Stromal cell of bone marrow (primary cell): ENCODE results near the gene RAMP1.
"Not testable (repeated sequence)": the region's sequence is repeated elsewhere in the genome, so short reads cannot be mapped to it uniquely, and the experiment has no call there.

Experiments used
- DNase-seq: peaks from one replicate; pipeline ENCODE4 v3.0.0-alpha.2; 2012; ENCODE audit warnings: low read depth

Gene RAMP1

DNA sequence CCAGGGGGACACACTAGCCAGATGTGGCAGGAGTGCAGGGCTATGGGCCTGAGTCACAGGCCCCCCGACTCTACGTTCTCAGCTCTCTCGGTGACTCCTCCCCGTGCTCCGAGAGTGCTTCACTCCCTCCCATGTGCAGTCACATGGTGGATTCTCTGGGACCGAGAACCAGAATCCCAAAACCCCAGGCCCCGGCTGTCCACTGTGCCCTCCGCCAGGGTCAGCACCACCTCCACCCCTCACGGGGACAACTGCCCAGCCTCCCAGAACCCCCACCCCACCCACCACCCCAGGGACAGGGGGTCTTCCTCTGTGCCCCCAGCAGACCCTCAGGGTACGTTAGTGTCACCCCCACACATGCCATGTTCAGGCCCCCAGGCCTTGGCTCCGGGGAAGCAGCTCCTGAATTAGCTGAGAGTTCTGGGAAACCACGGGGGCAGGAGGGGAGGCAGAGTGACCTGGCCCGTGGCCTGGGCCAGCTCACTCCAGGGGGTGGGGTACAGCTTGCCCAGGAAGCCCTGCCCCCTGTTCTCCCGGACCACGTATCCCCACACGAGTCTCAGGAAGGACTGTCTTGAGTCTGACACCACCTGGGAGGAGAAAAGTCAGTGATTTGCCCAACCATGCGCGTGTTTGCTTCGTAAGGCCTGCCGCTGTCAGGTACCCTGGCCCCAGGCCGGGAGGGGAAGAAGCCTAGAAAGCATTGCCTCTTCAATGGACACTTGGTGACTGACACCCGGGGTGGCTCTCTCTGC is 4.4 kb downstream of the RAMP1 start:
- DNase-seq = no peak

DNA sequence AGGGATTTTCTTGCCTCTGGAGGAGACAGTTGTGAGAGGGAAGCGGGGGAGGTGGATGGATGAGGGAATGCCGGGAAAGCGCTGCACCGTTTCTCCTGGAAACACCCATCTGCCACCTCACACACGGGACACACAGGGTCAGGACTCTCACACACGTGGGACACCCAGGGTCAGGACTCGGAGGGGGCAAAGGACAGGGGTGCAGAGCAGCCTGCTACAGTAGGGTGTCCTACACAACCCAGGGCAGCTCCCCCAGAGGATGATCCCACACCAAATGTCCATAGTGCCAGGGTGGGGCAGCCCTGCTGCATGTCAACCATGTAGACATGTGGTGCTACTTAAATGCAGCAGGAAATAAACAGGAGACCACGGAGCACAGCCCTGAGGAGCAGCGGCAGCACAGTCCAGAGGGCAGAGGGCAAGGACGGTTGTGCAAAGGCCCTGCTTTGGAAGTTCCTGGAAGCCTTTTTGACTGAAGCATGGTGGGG is 5.1 kb downstream of the RAMP1 start:
- DNase-seq = no peak

DNA sequence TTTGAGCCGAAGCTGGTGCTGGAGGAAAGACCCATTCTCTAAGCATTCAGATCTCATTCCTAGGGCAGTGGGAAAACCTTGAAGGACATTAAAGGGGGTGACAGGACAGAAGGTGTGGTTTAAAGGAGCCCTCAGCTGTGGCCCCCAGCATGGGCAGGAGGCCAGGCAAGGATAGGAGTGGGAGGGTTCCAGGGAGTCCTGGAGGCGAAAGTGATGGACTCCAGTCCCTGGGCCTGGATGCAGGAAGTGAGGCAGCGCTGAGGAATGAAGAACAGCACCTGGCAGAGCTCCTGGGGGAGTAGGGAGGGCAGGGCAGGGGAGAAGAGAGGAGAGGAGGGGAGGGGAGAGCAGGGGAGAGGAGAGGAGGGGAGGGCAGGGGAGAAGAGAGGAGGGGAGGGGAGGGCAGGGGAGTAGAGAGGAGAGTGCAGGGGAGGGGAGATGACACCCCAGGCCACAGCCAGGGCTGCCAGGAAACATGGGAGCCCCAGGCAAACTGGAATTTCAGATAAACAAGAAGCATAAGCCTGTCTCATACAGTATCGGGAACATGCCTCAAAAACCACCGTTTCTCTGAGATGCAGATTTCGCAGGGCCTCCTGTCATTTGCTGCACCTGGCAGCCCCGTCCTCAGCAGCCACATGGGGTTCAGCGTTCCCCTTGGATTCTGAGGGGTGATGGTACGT is 5.7 kb downstream of the RAMP1 start:
- DNase-seq = no peak

DNA sequence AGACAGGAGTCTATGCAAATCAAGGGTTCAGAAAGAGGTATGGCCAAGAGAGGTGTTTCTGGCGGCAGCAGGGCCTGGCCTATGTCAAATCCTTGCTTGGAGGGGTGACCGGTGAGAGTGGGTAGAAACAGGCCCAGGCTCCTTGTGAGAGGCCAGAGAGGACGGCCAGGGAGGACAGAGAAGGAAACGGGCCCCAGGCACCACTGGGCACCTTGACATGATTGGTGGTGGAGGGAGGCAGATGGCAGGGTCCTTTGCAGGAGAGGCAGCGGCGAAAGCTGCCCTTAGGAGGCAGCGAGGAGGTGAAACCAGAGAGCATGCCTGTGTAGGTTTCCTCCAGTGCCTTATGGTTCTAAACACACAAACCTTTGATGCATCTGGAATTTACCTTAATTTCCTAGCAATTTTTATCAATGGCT is 6.2 kb downstream of the RAMP1 start:
- no peak for DNase-seq

DNA sequence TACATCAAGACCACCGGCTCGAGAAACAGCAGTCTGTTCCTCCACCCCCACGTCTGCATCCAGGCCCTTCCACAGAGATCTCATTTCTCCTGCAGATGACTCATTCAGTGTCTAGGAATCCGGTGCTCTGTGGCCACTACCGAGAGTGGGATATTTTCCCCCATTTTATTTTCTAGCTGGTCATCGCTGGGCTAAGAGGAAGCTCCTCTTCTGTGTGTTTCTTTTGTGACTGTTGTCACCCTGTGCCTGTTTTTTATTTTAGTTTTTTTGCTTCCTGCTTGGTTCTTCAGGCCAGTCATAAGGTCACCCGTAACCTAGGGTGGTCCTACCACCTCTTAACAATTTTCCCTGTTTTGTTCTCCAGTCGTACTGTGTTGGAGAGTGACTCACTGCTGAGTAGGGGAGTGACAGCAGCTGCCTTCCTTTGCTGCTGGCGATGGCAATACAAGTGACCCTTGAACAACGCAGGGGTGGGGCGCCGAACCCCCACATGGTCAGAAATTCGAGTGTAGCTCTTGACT is 6.7 kb downstream of the RAMP1 start:
- DNase-seq = no peak

DNA sequence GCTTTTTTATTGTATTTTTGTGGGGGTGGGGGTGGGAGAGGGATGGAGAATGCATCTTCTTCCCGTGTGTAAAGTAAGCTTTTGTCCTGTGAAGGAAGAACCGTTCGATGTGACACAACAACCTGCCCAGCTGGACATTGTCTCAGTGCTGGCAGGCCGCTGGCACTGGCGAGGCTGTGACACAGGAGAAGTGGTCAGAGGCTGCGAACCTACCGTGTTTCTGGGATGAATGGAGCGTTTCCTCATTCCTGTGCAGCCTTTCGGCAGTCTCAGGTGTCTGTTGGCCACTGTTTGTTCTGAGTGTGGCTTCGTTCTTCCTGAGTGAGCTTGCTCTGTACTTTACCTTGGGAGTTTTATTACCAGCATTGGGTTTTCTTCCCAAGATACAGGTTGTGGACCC is 8.0 kb downstream of the RAMP1 start:
- no peak for DNase-seq

DNA sequence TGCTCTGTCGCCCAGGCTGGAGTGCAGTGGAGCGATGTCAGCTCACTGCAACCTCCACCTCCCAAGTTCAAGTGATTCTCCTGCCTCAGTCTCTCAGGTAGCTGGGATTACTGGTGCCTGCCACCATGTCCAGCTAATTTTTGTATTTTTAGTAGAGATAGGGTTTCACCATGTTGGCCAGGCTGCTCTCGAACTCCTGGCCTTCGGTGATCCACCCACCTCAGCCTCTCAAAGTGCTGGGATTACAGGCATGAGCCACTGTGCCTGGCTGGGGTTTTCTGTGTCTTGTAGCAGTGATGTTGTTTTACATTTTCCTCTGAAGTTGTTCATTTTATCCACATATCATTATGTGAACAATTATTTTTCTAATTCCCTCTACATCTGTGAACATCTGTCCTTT is 8.7 kb downstream of the RAMP1 start:
- DNase-seq = not testable (repeated sequence)

DNA sequence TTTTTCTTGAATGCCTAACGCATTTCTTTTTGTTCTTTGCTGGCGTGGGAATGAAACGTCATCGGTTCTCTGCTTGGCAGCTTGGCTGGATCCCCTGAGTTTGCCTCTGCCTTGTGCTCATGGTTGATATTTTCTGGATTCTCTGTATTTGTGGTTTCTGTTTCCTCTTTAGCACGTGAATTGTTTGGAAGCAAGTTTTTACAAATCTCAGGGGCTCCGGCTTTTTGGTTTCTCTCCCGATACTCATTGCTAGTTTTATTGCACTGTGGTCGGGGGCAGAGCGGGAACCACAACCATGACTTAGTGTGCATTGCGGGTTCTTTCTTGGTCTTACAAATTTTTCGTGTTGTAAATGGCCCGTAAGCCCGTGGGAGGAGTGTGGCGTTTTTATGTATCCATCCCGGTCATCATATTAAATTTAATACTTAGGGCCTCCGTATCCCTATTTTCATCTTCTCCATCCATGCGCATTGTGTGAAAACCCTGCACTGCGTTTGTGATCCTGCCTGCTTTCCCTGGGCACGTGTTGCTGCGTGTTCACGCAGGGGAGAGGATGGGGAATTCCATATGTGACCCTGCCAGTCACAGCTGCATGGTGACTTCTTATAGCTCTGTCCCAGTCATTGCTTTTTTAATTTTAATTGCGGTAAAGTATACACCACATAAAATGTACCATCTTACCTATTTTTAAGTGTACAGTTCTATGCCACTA is 9.4 kb downstream of the RAMP1 start:
- peak; percentile 54 for DNase-seq

DNA sequence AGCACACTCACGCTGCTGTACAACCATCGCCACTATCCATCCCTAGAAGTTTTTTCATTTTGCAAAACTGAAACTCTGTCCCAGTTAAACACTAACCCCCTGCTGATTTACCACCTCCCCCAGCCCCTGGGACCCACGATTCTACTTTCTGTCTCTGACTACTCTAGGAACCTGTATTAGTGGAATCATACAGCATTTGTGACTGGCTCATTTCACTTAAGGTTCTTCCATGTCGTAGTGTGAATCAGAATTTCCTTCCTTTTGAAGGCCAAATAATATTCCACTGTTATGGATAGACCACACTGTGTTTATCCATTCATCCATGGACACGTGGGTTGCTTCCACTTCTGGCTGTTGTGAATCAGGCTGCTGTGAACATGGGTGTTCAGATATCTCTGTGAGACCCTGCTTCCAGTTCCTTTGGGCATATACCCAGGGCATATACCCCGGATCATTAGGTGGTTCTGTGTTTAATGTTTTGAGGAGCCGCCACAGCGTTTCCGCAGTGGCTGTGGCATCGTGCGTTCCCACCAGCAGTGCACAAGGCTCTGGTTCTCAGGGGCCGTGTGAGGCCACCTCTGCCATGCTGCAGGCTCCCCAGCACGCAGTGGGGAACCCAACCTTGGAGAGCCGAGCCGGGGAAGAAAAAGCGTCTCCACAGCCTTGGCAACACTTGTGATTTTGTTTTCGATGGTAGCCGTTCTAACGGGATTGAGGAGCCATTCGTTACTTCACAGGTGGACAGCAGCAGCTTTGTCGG is 10.1 kb downstream of the RAMP1 start:
- no peak for DNase-seq

DNA sequence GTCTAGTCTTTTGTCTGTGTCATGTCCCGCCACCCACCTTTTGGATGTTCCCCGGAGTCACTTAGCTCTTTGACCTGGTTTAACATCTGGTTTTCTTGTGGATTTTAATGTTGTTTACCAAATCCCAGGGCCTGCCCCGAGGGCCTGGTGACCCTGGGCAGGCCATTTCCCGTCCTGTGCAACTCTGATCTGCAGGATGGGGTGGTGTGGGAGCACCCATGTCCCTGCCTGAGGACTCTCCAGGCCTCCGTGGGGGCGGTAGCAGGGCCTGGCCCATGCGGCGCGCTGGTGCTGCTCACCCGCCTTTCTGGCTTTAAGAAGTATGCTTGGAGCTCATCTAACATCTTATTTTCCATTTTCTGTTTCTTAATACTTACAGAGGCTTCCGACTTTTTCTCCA is 10.7 kb downstream of the RAMP1 start:
- DNase-seq = no peak

DNA sequence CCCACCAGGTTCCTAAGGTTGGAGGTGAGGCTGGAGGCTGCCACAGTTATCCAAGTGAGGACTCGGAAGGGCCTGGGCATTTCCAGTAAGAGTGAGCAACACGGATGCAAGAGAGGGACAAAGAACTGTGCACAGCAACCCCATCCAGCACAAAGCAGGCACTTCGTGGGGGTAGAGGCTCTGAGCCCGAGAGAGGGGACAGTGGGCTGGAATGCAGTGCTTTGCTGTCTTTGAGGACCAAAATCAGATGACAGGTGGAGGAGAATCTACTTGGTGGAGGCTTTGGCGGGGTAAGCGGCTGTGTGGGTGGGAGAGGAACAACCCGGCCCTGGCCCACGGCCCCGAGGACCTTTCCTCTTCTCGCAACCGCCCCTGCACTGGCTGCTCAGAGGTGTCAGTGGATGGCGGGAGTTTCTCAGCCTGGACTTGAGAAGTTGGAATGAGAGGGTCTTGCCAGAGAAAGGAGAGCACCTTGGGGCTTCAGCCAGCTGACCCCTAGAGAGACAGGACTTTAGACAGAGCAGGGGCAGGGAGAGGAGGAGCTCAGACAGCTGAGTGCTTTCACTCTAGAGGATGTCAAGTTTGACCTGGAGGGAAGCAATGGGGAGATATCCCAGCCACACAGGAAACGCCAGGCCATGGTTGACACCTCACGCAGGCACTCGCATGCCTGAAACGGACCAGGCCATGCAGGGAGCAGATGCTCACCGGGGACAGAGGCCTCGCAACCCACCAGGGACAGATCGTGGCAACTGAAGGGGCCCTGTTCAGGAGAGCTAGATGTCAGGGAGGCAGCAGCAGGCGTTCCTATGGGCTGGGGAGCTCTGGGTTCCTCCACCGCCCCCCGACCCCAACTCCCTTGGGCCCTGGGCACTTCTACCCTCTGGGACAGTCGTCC is 11.6 kb downstream of the RAMP1 start:
- no peak for DNase-seq

DNA sequence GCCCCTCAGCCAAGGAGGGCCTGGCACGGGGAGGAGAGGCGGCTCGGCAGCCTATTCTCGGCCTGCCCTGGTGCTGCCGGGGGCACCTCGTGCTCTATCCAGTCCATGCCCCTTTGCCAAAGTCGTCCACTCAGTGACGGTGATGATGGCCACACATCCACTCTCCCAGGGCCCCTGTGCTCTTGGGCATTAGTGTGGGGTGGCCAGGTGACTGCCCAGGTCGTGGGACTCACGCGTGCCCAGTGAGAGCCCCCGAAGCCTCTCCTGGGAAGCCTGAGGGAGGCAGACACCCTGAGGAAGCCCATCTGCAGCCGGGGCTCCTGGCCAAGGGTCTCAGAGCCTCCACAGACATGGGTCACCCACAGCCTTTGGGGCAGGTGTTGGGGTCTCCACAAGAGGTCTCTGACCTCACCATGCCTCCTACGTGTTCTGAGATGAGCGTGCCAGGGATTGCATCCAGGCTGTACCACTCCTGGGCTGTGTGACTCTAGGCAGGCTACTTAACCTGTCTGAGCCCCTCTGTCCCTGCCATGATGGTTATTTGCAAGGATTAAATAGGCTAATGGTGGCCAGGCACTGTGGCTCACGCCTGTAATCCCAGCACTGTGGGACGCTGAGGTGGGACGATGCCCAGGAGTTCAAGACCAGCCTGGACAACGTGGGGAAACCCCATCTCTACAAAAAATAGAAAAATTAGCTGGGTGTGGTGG is 12.9 kb downstream of the RAMP1 start:
- no peak for DNase-seq

DNA sequence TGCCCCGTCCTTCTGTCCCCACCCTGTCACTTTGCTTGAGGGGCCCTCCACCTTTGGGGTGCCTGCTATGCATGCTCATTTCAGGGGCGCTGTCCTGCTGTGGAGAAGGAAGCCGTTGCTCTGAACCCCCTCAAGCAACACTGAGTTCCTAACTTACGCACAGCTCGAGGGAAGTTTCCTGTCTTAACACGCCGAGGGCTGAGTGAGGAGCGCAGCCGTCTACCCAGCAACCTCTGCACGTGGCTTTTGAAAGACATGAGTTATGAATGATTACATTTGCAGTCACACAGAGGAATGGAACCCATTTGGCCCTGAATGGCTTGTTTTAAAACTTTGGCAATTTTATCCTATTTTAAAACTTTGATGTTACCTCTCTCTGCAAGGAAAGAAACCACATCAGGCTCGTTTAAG is 14.0 kb downstream of the RAMP1 start:
- no peak for DNase-seq

DNA sequence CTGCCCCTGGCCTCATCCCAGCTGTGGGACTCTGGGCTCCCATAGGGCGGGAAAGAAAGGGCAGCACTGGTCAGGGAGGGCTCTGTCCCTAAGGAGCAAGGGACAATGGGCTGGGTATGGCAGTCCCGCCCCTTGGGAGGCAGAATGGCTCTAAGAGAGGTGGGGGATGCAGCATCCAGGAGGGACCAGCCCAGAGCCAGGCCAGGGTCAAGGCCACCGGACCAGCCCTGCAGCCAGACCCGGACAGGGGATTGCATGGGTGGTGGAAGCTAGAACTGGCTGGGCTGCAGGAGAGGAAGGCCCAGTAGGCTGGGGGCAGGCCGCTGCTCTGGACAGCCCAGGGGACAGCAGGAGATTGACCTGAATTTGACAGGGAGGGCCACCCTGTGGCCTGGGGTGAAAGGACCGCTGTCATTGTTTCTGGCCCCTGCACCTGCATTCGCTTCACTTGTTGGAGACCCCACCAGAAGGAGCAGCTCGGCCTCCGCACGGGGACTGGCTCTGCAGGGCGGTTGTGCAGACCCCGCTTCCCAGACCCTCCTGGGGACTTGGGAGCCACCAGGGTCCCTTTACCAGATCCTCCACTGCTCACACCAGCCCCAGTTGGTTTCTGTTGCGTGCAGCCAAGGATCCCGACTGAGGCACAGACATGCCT is 14.6 kb downstream of the RAMP1 start:
- no peak for DNase-seq

DNA sequence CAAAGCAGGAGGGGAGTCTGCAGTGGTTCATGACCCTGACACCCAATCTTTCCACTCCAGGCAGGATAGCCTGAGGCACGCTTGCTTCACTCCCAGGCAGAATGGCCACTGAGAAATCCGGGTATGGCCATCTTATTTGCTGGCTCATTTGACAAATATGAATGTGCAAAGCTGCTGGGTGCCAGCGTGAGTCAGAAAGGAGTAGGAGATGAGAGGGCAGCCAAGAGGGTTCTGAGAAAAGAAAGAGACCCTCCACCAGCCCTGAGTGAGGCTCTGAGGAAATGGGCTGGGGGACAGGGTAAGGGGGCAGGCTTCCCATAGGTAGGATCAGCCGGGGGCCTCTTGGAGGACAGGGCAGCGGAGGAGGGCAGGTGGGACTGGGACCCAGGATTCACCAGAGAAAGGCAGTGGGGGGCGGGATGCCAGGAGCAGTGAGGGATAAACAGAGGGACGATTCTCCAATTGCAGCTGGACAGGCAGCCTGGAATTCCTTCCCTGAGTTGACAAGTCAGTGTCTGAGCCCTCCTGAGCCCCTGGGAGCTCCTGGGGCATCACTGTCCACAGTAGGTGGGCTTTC is 15.2 kb downstream of the RAMP1 start:
- DNase-seq = peak; percentile 56

DNA sequence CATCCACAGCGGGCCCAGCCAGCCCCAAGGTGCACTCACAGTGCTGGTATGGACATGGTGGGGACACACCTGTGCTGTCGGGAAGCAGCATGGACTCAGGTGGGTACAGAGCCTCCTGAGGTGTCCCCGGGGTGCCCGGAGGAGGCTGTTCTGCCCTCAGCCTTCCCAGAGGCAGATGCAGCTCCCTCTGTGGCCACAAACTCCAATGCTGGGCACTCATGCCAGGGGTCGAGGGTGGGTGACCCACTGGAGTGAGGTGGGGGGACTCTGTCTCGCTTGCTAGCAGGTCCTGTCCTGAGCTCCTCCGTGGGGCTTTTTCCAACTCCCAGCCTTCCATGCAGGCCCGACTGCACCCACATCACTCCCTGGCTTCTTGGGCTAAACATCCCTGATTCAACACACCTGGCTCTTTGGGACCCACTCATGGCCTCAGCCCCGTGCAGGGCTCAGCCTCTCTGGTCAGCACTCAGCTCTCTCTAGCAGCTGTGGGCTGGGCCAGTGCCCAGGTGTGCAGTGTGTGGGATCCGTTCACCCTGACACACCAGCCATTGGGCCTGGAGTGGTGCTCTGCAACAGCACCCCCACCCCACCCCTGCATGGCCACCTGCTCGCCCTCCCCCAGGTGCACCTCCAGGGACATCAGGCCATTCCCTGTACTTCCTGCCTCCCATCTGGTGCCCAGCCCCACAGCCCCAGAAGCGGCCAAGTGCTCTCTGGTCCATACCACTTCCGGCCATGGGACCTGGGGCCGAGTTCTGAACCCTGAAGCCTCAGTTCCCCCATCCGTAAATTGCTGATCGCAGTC is 16.0 kb downstream of the RAMP1 start:
- no peak for DNase-seq

DNA sequence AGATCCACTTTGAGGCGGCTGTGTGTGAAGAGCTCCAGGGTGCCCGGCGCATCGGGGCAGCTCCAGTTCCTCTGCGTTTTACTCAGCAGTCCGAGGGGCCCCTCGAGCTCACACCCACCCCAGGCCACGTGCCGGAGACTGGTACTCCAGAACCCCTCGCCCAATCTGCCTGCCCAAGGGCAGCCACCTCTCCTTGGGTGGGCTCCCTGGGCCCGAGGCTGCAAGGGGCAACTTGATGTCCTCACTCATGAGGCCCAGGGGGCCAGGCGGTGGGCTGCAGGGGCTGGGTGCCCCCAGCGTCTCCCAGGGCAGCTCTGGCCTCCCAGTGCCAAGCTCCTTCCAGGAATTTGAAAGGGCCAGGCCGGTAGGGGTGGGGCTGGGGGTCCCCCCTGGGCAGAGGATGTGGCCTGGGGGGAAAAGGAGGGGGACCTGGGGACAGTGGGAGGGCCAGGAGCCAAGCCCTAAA is 16.7 kb downstream of the RAMP1 start:
- DNase-seq = no peak

DNA sequence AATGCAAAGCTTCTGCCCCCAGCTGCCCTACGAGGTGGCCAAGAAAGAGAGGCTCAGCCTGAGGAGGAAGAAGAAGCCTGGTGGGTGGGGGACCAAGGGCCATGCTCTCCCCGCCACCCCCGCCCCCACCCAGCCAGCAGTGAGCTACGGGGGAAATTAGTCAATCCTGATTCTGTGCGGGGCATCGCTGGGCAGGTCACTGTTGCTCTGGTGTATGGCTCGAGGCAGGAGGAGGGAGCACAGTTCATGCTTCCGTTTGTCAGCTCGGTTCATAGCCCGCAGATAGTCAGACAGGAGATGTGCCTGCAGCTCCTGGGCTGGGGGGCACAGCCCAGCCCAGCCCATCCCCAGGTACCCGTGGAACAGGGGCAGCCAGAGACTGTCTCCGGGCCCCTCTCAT is 17.1 kb downstream of the RAMP1 start:
- no peak for DNase-seq
